ENCODE results near the gene PDE4B.
A peak's percentile ranks its signal among the peaks of the same experiment; 100 is the strongest.

Gene PDE4B

GRCh38 chr1:66285618-66286270 lies 493.0 kb downstream of the PDE4B start:
- no peak for DNase-seq (ENCODE audit: low read depth)

- no peak for DNase-seq (ENCODE audit: low read depth)
Observed at GRCh38 chr1:66286307-66286706, 493.6 kb downstream of the PDE4B start.

GRCh38 chr1:66288048-66288447 lies 495.4 kb downstream of the PDE4B start:
- DNase-seq (ENCODE audit: low read depth) = no peak

DNA sequence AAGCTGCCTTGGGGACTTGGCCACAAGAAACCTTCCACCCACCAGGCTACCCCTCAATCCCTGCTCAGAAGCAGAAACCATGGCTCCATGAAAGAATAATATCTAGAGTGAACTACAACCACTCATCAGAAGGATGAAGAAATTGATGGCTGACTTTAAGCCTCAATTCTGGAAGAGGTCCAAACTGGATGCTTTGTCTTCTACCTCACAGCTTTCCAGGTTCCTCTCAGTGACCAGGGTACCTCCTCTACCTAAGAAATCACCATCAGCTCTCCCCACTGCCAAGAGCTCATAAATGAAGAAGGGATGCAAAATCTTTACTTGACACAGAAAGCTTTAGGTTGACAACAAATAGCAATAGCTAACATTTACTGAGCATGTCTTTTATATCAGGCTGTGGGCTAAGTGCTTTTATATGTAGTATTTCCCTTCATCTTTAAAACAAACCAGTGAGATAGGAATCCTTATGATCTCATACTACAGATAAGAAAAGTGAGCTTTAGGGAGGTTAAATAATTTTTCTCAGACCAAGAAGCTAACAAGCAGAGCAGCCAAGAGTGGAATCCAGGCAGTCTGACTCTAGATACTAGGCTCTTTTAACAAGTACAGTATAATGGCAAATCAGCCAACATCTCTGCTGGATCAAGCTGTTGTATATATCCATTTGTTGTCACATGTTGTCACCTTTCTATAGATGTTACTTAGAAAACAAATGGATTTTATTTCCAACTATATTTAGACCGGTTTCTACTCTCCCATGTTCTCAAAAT lies 498.3 kb downstream of the PDE4B start:
- DNase-seq (ENCODE audit: low read depth) = no peak

- DNase-seq (ENCODE audit: low read depth) = no peak
Observed at GRCh38 chr1:66291531-66291864, 498.8 kb downstream of the PDE4B start.

GRCh38 chr1:66292305-66292704 lies 499.6 kb downstream of the PDE4B start:
- no peak for DNase-seq (ENCODE audit: low read depth)

GRCh38 chr1:66292944-66293343 lies 500.2 kb downstream of the PDE4B start:
- peak; percentile 60 for DNase-seq (ENCODE audit: low read depth)

DNA sequence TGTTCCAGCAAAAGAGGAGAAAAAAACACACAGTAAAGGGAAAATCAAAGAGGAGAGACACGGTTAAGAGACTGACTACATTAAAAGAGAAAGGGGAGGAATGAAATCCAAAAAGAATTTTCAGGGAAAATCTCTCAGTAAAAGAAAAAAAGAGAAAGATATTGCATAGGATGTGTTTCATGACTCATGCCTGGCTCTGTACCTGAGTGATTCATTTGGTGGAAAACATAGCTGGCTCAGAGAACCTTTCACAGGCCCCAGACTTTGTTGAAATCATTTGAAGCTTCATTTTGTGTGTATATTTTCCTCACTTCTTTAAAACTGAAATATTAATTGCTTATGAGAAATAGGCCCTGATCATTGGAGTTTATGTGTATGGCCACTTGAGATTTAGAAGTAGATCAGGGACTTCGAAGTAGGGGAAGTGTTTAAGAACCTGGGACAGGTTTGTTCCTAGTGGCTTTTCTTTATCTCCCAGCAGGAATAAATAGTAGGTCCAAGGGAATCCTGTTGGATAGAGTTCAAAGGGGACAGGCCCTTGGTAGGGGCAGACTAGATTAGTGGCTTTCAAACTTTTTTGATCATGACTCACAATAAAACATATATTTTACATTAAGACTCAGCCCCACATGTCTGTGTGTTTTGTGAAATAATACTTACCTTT lies 502.1 kb downstream of the PDE4B start:
- no peak for DNase-seq (ENCODE audit: low read depth)

DNA sequence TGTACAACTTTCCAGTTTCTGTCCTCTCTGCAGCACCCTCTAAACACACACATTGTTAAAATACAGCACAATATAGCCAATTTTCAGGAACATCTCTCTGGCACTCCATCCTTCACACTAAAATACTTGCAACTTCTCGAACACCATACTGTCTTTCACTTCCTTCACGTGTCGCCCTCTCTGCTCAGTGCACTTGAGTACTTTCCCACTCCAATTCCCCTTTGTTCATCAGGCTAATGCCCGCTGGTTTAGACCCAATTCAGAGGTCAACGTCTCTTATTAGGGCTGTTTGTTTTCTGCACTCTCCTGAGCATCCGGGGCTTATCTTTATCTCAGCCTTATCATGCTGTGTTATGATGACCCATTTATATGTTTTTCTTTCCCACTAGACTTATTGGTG lies 503.1 kb downstream of the PDE4B start:
- DNase-seq (ENCODE audit: low read depth) = no peak

DNA sequence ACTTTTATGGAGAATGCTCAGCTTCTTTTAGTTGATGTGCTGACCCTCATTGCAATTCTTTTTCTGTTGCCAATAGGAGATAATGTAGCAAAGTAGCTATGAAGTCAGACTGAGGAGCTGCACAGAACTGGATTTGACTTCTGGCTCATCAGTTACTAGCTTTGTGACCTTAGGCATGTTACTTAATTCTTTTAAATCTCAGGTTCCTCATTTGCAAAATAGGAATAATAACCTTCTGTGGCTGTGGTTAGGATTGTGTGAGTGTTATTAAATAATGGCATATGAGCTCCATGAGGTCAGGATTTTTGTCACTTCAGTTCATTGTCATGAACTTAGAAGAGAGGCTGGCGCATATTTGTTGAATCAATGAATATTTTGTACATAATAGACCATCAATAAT lies 503.7 kb downstream of the PDE4B start:
- DNase-seq (ENCODE audit: low read depth) = no peak

- no peak for DNase-seq (ENCODE audit: low read depth)
Observed at GRCh38 chr1:66296951-66297350, 504.3 kb downstream of the PDE4B start.

- DNase-seq (ENCODE audit: low read depth) = no peak
Observed at GRCh38 chr1:66298464-66298863, 505.8 kb downstream of the PDE4B start.

GRCh38 chr1:66300280-66300971 lies 507.7 kb downstream of the PDE4B start:
- no peak for DNase-seq (ENCODE audit: low read depth)

- DNase-seq (ENCODE audit: low read depth) = peak; percentile 61
Observed at GRCh38 chr1:66300972-66301451, 508.3 kb downstream of the PDE4B start.

- DNase-seq (ENCODE audit: low read depth) = no peak
Observed at GRCh38 chr1:66302184-66302742, 509.6 kb downstream of the PDE4B start.

GRCh38 chr1:66302815-66303214 lies 510.1 kb downstream of the PDE4B start:
- no peak for DNase-seq (ENCODE audit: low read depth)

GRCh38 chr1:66303646-66304045 lies 511.0 kb downstream of the PDE4B start:
- DNase-seq (ENCODE audit: low read depth) = no peak

DNA sequence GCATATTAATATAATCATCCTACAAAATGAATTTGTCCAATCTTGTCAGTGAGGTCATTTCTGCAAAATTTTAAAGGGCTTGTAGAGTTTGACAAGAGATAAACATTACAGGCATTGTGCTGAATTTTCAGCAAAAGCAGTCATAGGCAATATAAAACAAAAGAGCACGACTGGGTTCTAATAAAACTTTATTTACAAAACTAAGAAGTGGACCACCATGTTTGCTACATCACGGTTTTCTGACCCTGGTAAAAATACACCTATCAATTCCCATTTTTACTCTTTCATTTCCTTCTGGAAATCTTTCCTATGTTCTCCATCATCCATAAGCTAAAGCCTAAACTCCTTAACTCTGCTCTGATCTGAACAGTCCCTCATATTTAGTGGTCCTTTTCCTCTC lies 511.4 kb downstream of the PDE4B start:
- no peak for DNase-seq (ENCODE audit: low read depth)

- DNase-seq (ENCODE audit: low read depth) = no peak
Observed at GRCh38 chr1:66305927-66306326, 513.2 kb downstream of the PDE4B start.

GRCh38 chr1:66309006-66309741 lies 516.5 kb downstream of the PDE4B start:
- DNase-seq (ENCODE audit: low read depth) = no peak

DNA sequence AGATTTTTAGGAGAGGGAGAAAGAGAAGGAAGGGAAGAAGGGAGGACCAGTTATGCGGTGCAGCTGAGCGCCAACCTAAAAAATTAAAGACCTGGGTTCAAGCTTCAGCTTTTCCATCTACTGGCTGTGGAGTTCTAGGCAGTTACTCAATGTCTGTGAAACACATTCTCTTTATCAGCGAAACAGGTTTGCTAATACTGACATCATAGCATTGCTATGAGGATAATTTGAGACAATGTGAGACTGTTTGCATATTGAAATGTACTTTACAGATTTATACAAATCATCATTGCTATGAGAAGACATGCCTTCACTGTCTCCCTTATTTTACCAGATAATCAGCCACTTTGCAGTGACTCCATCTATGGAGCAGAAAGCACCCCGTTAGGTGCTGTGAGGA lies 518.4 kb downstream of the PDE4B start:
- no peak for DNase-seq (ENCODE audit: low read depth)

DNA sequence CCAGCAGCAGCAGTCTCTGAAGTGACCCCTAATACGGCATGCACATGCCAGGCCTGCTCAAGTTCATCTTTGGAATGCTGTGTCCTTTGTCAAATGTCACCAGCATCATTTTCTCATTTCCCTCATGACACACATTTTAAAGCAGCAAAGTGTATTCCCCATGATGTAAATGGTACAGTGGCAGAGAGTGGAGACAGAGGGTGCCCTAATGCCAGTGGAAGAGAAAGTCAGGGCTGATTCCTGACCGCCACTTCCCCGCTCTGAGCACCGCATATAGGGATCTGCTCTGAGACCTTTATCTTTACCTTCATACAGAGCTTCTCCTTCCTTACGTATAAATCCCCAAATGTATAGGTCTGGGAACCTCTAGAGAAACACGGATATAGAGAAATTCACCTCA lies 518.9 kb downstream of the PDE4B start:
- DNase-seq (ENCODE audit: low read depth) = no peak

Data from stromal cell of bone marrow (primary cell).